Measurements from ENCODE around the gene FURIN. TPM values are rescaled to one million over a fixed set of nuclear protein-coding genes. Genes with fewer than 3 reads are reported as not detected.

Gene FURIN
- total and polyA plus RNA-seq, 12 donors, result 29.5 to 82.5 (median 40.9) TPM

DNA sequence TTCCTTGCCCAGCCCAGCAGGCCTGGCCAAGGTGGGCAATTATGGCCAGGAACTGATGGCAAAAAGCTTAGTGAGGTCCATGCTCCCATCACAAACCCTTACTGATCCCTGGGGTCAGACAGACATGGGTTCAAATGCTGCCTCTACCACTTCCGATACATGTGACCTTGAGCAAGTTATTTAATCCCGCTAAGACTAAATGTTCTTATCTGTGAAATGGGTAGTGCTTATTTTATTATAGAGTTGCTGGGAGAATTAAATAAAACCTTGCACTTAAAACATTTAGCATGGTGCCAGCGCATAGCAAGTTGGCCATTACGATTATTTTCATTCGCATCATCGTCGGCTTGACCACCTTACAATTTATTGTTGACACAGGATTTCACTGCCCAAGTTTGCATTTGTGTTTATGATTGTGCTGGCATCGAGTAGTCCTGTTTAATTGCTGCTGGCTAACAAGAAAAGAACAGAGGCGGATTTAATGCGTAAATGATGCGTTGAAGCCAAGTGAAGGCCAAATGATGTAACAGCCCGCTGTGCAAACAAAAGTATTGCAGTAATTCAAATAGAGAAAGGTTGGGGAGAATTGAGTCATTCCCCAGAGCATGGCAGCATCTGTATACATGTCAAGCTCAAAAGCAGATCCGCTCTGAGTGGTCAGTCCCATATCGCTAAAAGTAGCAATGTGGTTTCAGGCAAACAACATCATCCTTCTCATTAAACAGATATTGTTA is 7.3 kb upstream of the FURIN start:
- H3K4me1 ChIP-seq, result peaks cover 3 to 41% (median 14%) of the 10 kb centered on the region in 9 donors
- TF ChIP-seq, protein P1, sequence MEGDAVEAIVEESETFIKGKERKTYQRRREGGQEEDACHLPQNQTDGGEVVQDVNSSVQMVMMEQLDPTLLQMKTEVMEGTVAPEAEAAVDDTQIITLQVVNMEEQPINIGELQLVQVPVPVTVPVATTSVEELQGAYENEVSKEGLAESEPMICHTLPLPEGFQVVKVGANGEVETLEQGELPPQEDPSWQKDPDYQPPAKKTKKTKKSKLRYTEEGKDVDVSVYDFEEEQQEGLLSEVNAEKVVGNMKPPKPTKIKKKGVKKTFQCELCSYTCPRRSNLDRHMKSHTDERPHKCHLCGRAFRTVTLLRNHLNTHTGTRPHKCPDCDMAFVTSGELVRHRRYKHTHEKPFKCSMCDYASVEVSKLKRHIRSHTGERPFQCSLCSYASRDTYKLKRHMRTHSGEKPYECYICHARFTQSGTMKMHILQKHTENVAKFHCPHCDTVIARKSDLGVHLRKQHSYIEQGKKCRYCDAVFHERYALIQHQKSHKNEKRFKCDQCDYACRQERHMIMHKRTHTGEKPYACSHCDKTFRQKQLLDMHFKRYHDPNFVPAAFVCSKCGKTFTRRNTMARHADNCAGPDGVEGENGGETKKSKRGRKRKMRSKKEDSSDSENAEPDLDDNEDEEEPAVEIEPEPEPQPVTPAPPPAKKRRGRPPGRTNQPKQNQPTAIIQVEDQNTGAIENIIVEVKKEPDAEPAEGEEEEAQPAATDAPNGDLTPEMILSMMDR (IDR thresholded peaks at IDR 0.05), result no peak
- no peaks in the 10 kb centered on the region for H3K27me3 ChIP-seq
- no peak for ATAC-seq
- no peaks in the 10 kb centered on the region for H3K9me3 ChIP-seq
- H3K36me3 ChIP-seq, result no peaks in the 10 kb centered on the region
- WGBS, 2 donors, result 93 to 97% methylated on average over 14 of the region's 14 CpGs
- H3K4me3 ChIP-seq, result no peak overlapping the region
- no peak overlapping the region for H3K27ac ChIP-seq
- intact Hi-C loops (cut with DNase I), result loop anchor here in 1 of 10 donors (10.0 kb wide), 1 partner anchor 96 kb away; no protein-coding TSS in a partner anchor
- no peak for DNase-seq

DNA sequence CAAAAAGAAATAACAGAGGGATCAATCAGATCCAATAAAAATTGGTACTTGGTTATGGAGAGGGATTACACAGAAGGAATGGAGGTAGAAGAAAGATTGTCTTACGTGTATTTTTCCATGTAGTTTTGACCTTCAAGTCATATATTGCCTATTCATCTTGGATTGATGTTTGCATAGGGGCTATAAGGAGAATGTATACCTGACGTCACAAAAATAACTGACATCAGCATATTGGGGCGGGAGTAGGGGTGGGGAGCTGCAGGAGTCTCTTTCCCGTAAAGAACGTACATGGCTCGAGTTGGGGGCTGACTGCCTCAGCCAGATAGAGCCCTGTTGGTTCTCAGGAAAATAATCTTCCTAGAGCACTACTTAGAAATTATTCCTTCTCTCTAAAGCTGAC is 5.9 kb upstream of the FURIN start:
- peaks cover 3 to 47% (median 14%) of the 10 kb centered on the region in 9 donors for H3K4me1 ChIP-seq
- 93 to 95% methylated on average over 6 of the region's 6 CpGs for WGBS, 2 donors
- peak overlapping the region in 1 of 10 donors; percentile 59 for H3K27ac ChIP-seq
- no peak overlapping the region for H3K4me3 ChIP-seq
- no peaks in the 10 kb centered on the region for H3K36me3 ChIP-seq
- TF ChIP-seq, protein P1 (IDR thresholded peaks at IDR 0.05), result no peak
- DNase-seq, result no peak
- H3K27me3 ChIP-seq, result no peaks in the 10 kb centered on the region
- ATAC-seq, result no peak
- intact Hi-C loops (cut with DNase I), result loop anchor here in 1 of 10 donors (10.0 kb wide), 1 partner anchor 98 kb away; no protein-coding TSS in a partner anchor
- no peaks in the 10 kb centered on the region for H3K9me3 ChIP-seq

GRCh38 chr15:90862964-90863778 is 5.2 kb upstream of the FURIN start:
- Histone ChIP-seq H3K27ac (peak overlapping the region in 5 of 10 donors; percentile 7 to 59 (median 27)), H3K4me1 (peaks cover 3 to 51% (median 16%) of the 10 kb centered on the region in 9 donors), H3K27me3 (no peaks in the 10 kb centered on the region), H3K36me3 (no peaks in the 10 kb centered on the region), H3K9me3 (no peaks in the 10 kb centered on the region), H3K4me3 (no peak overlapping the region)
- intact Hi-C loops (cut with DNase I), result loop anchor here in 1 of 10 donors (10.0 kb wide), 1 partner anchor 98 kb away; no protein-coding TSS in a partner anchor
- TF ChIP-seq, protein P1 (IDR thresholded peaks at IDR 0.05), result no peak
- ATAC-seq (peak; percentile 13 to 70 (median 31)), DNase-seq (no peak)
- WGBS, 2 donors, result 66 to 82% methylated on average over 5 of the region's 5 CpGs

DNA sequence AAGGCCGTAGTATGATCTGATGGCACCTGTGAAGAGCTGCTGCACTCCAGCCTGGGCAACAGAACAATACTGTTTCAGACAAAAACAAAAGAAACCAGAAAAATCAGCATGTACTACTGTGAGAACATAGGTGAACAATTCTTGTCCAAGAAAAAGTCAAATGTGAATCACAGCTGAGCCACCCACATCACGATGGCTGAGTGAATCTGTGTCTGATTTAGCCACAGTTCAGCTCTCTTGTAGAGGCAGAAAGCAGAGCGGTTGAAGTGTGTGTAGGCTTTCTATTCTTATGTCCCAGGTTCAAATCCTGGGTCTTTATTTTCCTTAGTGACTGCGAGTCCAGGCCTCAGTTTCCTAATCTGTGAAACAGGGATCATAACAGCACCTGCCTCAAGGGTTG is 4.4 kb upstream of the FURIN start:
- H3K36me3 ChIP-seq, result no peaks in the 10 kb centered on the region
- no peak for ATAC-seq
- intact Hi-C loops (cut with DNase I), result loop anchor here in 1 of 10 donors (10.0 kb wide), 1 partner anchor 99 kb away; no protein-coding TSS in a partner anchor
- no peak for DNase-seq
- no peaks in the 10 kb centered on the region for H3K9me3 ChIP-seq
- H3K27ac ChIP-seq, result peak overlapping the region in 1 of 10 donors; percentile 59
- 93 to 94% methylated on average over 4 of the region's 4 CpGs for WGBS, 2 donors
- TF ChIP-seq, protein P1 (IDR thresholded peaks at IDR 0.05), result no peak
- H3K4me1 ChIP-seq, result peaks cover 5 to 59% (median 24%) of the 10 kb centered on the region in 9 donors
- H3K27me3 ChIP-seq, result no peaks in the 10 kb centered on the region
- H3K4me3 ChIP-seq, result no peak overlapping the region

Measured in heart right ventricle (tissue), 16 donors.